Gastroesophageal sphincter (tissue), 4 donors: ENCODE data around the gene CEP89. TPM values are rescaled to one million over a fixed set of nuclear protein-coding genes. Genes with fewer than 3 reads are reported as not detected.
"Not testable (repeated sequence)": the region's sequence is repeated elsewhere in the genome, so short reads cannot be mapped to it uniquely, and the experiment has no call there.

Experiments
- ATAC-seq: fragments of 150-250 bp; one replicate; pipeline ENCODE4 v1.9.1; 2016; ENCODE audit warnings: mild to moderate bottlenecking, moderate library complexity
- H3K27ac ChIP-seq, 4 donors: fragments of 200-600 bp; sonication (generic) in 3 of 4; 1 replicate in 3 of 4; 2 replicates in 1 of 4; pipeline ENCODE4 v1.5.1; 2016 to 2019
- H3K27me3 ChIP-seq: fragments of 200-600 bp; sonication (generic); one replicate; pipeline ENCODE4 v1.5.1; 2019
- H3K36me3 ChIP-seq, 2 donors: fragments of 200-600 bp; sonication (generic); one replicate each; pipeline ENCODE4 v1.5.1; 2019; ENCODE audit warnings: control low read depth in 1 of 2
- H3K4me1 ChIP-seq, 3 donors: fragments of 200-600 bp; sonication (generic); 1 replicate in 2 of 3; 2 replicates in 1 of 3; pipeline ENCODE4 v1.5.1; 2016 to 2019; ENCODE audit warnings: control low read depth in 2 of 3
- H3K4me3 ChIP-seq, 2 donors: fragments of 200-600 bp; sonication (generic); one replicate each; pipeline ENCODE4 v1.5.1; 2019; ENCODE audit warnings: mild to moderate bottlenecking in 1 of 2, moderate library complexity in 1 of 2
- H3K9me3 ChIP-seq, 3 donors: fragments of 200-600 bp; sonication (generic); one replicate each; pipeline ENCODE4 v1.5.1; 2017 to 2019; ENCODE audit warnings: control low read depth in 2 of 3
- EP300 ChIP-seq: sonication (generic); formaldehyde crosslinking; IDR thresholded peaks from one replicate; pipeline ENCODE4 v1.6.1; 2017; ENCODE audit warnings: antibody characterized with exemption, mild to moderate bottlenecking
- POLR2A ChIP-seq, 2 donors: fragments of 450-650 bp; IDR thresholded peaks; one replicate each; pipeline ENCODE4 v1.6.1; 2017; ENCODE audit warnings: antibody characterized with exemption in 2 of 2, mild to moderate bottlenecking in 2 of 2, moderate library complexity in 1 of 2
- POLR2AphosphoS5 ChIP-seq: sonication (generic); formaldehyde crosslinking; IDR thresholded peaks from one replicate; pipeline ENCODE4 v1.6.1; 2017; ENCODE audit warnings: antibody characterized with exemption
- WGBS, 2 donors: methylation state at CpG; one replicate each; pipeline ENCODE4 v1.1.5; 2018; ENCODE audit warnings: low coverage in 1 of 2; 5-methylcytosine and 5-hydroxymethylcytosine counted together
- total RNA-seq, 4 donors: library from RNA; depleted of rRNA; stranded (reverse); fragments of >200 nt; gene quantifications; one replicate each; pipeline ENCODE4 v1.1.0, GENCODE V29; 2016
- TF ChIP-seq, protein P1 (sequence below), 4 experiments: fragments of 200-600 bp in 2 of 4; fragments of 450-650 bp in 2 of 4; sonication (generic) in 1 of 4; IDR thresholded peaks; one replicate each; pipeline ENCODE4 v1.5.1; 2017 to 2019; ENCODE audit warnings: antibody characterized with exemption in 4 of 4, mild to moderate bottlenecking in 2 of 4, moderate library complexity in 2 of 4

The CEP89 gene
- total RNA-seq, 4 donors from 2014 or later, result 14.8 to 21.9 (median 20.2) TPM

- peaks cover 0 to 31% (median 15%) of the 10 kb centered on the region in 3 donors for H3K4me1 ChIP-seq
- peaks cover 0 to 25% of the 10 kb centered on the region in 2 donors for H3K36me3 ChIP-seq
- H3K9me3 ChIP-seq, result no peaks in the 10 kb centered on the region
- H3K4me3 ChIP-seq, result peak overlapping the region; percentile 73 to 87
- no peak for ATAC-seq
- no peaks in the 10 kb centered on the region for H3K27me3 ChIP-seq
- WGBS, 2 donors, result 23% methylated on average over 11 to 17 of the region's 21 CpGs
- peak overlapping the region in 2 of 4 donors; percentile 71 to 72 for H3K27ac ChIP-seq
- TF ChIP-seq, protein P1, sequence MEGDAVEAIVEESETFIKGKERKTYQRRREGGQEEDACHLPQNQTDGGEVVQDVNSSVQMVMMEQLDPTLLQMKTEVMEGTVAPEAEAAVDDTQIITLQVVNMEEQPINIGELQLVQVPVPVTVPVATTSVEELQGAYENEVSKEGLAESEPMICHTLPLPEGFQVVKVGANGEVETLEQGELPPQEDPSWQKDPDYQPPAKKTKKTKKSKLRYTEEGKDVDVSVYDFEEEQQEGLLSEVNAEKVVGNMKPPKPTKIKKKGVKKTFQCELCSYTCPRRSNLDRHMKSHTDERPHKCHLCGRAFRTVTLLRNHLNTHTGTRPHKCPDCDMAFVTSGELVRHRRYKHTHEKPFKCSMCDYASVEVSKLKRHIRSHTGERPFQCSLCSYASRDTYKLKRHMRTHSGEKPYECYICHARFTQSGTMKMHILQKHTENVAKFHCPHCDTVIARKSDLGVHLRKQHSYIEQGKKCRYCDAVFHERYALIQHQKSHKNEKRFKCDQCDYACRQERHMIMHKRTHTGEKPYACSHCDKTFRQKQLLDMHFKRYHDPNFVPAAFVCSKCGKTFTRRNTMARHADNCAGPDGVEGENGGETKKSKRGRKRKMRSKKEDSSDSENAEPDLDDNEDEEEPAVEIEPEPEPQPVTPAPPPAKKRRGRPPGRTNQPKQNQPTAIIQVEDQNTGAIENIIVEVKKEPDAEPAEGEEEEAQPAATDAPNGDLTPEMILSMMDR (IDR thresholded peaks at IDR 0.05), result no peak
- no peak for TF ChIP-seq POLR2A (IDR thresholded peaks at IDR 0.05)
- no peak for TF ChIP-seq POLR2AphosphoS5
- no peak for TF ChIP-seq EP300
Observed at GRCh38 chr19:32971012-32971595, 654 bp downstream of the CEP89 start.

DNA sequence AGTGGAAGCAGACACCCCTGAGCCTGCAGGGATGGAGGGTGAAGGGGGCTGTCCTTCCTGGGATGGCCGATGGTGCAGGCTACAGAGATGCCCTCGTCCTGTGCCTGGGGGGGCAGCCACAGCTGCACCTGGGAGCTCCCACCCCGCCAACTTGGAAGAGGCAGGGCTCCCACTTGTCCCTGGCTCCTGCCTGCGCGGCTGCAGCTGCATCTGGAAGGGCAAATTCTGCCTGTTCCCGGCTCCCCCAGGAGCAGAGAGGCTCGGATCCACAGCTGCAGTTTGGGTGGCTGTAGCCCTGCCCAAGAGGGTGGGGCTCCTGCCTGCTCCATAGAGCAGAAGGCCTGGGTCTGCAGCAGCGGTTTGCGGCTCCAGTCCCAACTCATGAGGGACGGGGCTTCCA lies 2.2 kb downstream of the CEP89 start:
- no CpG with 5 or more reads among the region's 10 CpGs for WGBS, 2 donors
- H3K36me3 ChIP-seq, result peaks cover 0 to 41% of the 10 kb centered on the region in 2 donors
- H3K27ac ChIP-seq, result no peak overlapping the region
- no peaks in the 10 kb centered on the region for H3K27me3 ChIP-seq
- H3K9me3 ChIP-seq, result no peaks in the 10 kb centered on the region
- peaks cover 0 to 31% (median 15%) of the 10 kb centered on the region in 3 donors for H3K4me1 ChIP-seq
- ATAC-seq, result no peak
- TF ChIP-seq POLR2AphosphoS5 (no peak), POLR2A (IDR thresholded peaks at IDR 0.05) (no peak), EP300 (no peak)
- TF ChIP-seq, protein P1 (IDR thresholded peaks at IDR 0.05), result no peak
- H3K4me3 ChIP-seq, result no peak overlapping the region

GRCh38 chr19:32966750-32967149 lies 5.0 kb downstream of the CEP89 start:
- H3K27me3 ChIP-seq, result no peaks in the 10 kb centered on the region
- TF ChIP-seq, protein P1 (IDR thresholded peaks at IDR 0.05), result no peak
- TF ChIP-seq POLR2AphosphoS5 (no peak), POLR2A (IDR thresholded peaks at IDR 0.05) (no peak), EP300 (no peak)
- peaks cover 0 to 69% of the 10 kb centered on the region in 2 donors for H3K36me3 ChIP-seq
- no peak overlapping the region for H3K4me3 ChIP-seq
- no peak for ATAC-seq
- H3K9me3 ChIP-seq, result no peaks in the 10 kb centered on the region
- H3K27ac ChIP-seq, result no peak overlapping the region
- WGBS, 2 donors, result 93% methylated on average over 8 to 9 of the region's 9 CpGs
- peaks cover 0 to 31% (median 15%) of the 10 kb centered on the region in 3 donors for H3K4me1 ChIP-seq

- no peak for ATAC-seq
- H3K9me3 ChIP-seq, result no peaks in the 10 kb centered on the region
- H3K4me3 ChIP-seq, result no peak overlapping the region
- H3K27ac ChIP-seq, result no peak overlapping the region
- WGBS, 2 donors, result 82 to 100% methylated on average over 2 of the region's 3 CpGs
- H3K4me1 ChIP-seq, result no peaks in the 10 kb centered on the region
- H3K27me3 ChIP-seq, result no peaks in the 10 kb centered on the region
- peaks cover 0 to 100% of the 10 kb centered on the region in 2 donors for H3K36me3 ChIP-seq
- TF ChIP-seq POLR2AphosphoS5 (no peak), POLR2A (IDR thresholded peaks at IDR 0.05) (no peak)
Observed at GRCh38 chr19:32945260-32945659, 26.5 kb downstream of the CEP89 start.

DNA sequence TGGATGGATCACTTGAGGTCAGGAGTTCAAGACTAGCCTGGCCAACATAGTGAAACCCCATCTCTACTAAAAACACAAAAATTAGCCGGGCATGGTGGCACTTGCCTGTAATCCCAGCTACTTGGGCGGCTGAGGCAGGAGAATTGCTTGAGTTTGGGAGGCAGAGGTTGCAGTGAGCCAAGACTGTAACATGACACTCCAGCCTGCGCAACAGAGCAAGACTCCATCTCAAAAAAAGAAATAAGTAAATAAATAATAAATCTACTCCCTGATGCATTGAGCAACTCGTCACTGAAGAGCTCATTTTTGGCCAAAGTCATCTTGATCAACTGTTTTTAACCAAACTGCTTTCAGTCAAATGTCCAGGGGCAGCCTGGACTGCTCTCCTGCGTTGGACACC lies 30.5 kb downstream of the CEP89 start:
- H3K36me3 ChIP-seq, result peaks cover 0 to 100% of the 10 kb centered on the region in 2 donors
- H3K27ac ChIP-seq, H3K27me3 ChIP-seq, H3K4me1 ChIP-seq, ATAC-seq, H3K4me3 ChIP-seq, H3K9me3 ChIP-seq: not testable (repeated sequence)
- 66 to 90% methylated on average over 3 to 5 of the region's 5 CpGs for WGBS, 2 donors

DNA sequence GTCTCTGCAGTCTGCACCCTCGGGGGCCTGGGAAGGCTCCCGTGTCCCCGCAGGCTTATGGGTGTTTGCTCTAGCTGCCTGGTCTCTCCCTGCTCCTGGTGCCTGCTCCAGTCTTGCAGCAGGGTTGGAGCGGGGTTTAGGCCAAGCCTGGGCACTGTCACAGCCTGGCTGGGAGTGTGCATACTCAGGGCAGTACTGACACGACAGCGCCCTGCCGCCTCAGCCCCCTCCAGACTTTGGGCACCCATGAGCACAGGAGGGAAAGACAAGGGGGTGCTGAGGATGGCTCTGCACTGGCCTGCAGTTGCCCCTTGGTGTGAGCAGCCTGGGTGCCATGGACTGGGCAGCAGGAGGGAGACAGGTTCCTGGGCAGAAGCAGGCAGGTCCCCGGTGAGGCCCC lies 35.7 kb downstream of the CEP89 start:
- Histone ChIP-seq H3K4me1 (no peaks in the 10 kb centered on the region), H3K4me3 (no peak overlapping the region), H3K9me3 (no peaks in the 10 kb centered on the region), H3K27me3 (no peaks in the 10 kb centered on the region), H3K27ac (no peak overlapping the region), H3K36me3 (peaks cover 0 to 98% of the 10 kb centered on the region in 2 donors)
- TF ChIP-seq POLR2AphosphoS5, result no peak
- no peak for TF ChIP-seq EP300
- TF ChIP-seq POLR2A (IDR thresholded peaks at IDR 0.05), result no peak
- TF ChIP-seq, protein P1 (IDR thresholded peaks at IDR 0.05), result no peak
- ATAC-seq, result no peak
- WGBS, 2 donors, result 100% methylated on average over 3 of the region's 8 CpGs; no CpG with 5 or more reads in 1 of the 2 donors
